GM18505 (cell line): Measurements from ENCODE around the gene TRIO.

Experiments
- ATAC-seq: cut with Tn5 transposase; IDR thresholded peaks from one replicate; pipeline ENCODE4 v1.9.1; 2021; ENCODE audit not compliant: unreplicated experiment
- POLR2A ChIP-seq: IDR thresholded peaks from 4 replicates; pipeline ENCODE4 v1.6.1; 2011; ENCODE audit warnings: borderline replicate concordance; ENCODE audit not compliant: insufficient read depth, insufficient read length; ENCODE audit errors: extremely low read depth

The TRIO gene

DNA sequence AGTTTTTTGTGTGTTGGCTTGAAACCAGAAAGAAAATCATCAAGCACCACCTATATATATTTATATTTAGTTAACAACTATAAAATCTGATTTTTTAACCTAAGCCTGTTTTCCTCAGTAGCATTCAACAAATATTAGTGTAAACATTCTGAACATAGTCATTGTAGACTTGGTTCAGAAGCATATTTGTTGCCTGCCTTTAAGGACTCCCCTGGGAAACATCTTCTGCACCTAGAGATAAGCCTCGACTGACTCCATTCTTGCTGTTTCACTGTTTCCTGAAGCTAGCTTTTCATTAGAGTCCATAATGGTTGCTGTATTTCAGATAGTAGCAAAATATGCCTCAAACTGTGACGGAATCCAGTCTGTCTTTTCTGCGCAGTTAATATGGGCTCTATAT is 123.5 kb downstream of the TRIO start:
- no peak for ATAC-seq
- no peak for TF ChIP-seq POLR2A

DNA sequence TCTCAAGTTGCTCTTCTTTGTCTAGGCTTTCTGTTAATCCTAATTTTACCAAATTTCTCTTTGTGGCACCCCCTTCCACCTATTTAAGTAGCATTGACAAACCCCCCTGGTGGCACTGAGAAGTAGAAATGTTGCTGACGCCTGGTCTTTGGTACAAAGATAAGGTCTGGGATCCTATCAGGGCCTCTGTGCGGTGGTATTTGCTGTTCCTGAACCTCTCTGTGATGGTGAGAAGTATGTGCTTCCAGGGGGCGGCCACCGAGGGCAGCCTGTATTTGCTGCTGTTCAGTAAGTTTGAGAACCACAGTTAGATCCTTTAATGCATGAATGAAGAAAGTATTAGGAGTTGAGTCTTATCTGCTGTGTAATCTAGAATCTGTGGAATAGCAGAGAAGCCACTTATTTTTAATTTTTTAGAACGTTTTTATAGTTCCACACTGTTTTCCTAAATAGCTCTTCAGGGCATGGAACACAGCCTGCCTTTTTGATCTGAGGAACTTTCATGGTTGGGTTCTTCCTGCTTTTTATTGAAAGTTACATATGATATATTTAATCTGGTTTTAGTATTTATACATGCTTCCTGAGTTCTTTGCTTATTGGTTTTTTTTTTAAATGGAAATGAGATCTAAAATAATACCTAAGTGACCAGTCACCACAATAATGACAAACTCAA is 124.2 kb downstream of the TRIO start:
- no peak for TF ChIP-seq POLR2A
- no peak for ATAC-seq

DNA sequence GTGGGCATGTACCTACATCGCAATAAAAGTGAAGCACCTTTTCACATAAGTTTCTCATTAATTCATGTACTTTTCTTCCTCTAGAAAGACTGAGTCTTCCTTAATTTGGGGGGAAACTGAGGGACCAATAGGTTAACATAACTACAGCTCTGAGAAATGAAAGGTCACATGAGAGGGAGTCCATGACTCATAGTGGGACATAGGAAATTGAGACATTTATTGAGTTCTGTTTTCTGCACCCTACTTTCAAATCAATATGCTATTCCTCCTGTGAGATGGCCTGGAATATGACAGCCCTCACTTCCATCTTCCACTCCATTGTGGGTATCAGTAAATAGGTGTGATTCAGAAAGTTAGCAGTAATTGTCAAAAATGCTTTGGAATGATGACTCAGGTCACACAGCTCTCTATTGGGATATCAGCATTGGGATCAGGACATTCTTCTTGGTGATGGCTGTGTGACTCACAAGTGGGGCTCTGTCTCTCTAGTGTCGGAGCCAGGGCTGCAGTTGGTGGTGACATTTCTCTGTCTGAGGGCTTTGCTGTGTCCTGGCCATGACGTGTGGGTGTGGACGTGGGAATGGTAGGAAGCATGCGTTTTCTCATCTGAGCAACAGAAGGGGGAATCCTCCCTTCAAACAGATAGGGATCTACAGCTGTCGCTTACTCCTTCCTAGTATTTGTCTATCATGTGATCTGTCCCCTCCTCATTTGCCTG is 125.0 kb downstream of the TRIO start:
- no peak for TF ChIP-seq POLR2A
- ATAC-seq = no peak

DNA sequence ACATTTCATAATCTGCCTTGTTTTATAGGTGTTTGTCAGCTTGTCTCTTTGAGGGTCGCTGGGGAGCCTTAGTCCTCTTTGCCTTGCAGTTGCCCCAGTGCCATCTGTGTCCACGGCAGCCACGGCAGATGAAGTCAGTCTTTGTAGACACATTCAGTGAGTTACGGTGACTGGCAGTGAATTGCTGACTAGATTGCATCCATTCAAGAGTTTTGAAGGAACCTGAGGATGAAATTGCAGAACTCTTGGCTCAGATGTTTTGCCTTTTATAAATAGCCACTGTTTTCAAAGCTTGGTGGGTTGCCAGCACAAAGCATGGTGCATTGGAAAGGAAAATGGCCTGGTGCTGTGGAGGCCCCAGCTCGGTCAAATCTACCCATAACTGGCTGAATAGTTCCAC is 125.6 kb downstream of the TRIO start:
- ATAC-seq = no peak

DNA sequence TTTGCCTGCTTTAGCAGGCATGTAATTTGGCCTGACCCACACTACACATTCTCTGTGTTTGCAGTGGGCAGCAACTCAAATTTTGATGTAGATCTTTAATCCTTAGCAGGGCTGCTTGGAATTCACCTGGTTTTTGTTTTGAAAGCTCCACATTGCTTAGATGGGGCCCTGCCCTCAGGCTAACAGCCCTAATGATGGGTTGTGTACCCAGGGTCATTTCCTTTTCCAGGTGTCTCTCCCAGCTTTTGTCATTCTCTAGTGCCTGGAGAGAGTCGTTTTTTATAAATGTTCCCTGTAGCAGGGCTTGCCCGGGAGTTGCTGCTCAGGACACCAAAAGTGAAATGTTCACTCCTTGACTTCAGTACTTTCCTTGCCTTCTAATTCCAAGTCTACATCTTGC is 126.3 kb downstream of the TRIO start:
- ATAC-seq = no peak
- no peak for TF ChIP-seq POLR2A

More for the DNA sequence above, 125.6 kb downstream of the TRIO start:
- no peak for TF ChIP-seq POLR2A

DNA sequence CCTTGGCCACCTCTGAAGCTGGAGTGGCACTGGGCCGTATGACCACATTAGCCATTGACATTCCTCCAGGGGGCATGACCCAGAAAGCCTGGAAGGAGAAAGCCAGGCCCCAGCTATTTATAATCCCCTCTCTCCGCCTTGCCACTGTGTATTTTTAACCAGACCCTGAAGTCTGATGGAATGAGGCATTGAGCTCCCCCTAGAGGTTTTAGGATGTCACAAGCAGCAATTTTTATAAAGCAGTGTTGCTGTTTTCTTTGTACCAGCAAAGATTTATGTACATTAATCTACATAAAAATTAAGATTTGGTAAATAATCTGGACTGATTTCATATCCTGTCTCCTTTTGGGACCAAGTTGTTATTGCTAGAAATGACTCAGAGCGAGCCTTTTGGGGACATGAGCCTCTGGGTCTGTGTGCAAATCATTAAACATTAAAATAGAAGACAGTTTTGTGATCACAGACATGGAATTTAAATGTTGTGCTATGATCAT is 127.1 kb downstream of the TRIO start:
- ATAC-seq = peak; percentile 55
- no peak for TF ChIP-seq POLR2A

DNA sequence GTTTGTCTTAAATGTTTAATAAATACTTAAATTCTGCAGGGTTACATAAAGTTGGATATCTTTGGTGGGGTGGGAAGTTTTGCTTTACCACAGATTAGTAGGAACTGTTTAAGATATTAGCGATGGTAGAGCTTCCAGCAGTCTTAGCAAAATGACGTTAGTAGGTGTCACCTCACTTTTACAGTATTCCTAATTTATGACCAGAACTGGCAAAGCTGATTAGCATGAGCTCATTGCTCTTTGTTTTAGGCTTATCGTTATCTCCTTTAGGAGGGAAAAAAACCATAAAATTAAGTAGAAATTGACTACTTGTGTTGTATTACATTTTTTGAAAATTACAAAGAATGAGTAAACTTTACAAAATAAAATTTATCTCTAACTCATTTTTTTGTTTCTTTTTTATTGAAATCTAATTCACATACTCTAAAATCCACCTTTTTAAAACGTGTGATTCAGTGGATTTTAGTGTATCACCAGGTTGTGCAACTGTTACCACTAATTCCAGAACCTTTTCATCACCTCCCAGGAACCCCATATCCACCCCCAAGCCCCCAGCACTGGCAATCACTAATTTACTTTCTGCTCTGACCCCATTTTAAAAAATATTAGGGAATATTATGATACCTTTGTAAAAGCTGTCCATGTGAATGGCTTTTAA is 129.5 kb downstream of the TRIO start:
- no peak for TF ChIP-seq POLR2A
- no peak for ATAC-seq

DNA sequence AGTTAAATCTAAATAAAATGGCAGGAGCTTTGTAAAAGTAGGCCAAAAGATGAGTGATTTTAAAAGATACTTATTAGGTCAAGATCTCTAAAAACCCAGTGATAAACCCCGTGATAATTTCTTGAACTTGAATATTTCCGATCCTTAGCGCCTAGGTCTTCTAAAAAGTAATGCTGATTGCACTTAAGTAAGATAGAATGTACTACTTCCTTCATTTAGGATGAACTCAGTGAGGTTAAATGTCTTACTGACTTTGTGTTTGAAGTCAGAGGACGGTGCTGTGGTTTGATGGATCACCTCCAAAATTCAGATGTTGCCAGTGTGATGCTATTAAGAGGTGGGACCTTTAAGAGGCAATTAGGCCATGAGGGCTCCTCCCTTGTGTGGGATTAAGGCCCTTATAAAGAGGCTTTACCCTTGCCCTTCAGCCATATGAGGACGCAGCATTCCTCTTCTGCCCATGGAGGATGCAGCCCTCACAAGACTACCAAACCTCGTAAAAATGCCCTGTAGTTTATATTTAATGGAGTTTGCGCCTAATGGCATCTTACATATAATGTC is 130.1 kb downstream of the TRIO start:
- no peak for ATAC-seq
- TF ChIP-seq POLR2A = no peak

DNA sequence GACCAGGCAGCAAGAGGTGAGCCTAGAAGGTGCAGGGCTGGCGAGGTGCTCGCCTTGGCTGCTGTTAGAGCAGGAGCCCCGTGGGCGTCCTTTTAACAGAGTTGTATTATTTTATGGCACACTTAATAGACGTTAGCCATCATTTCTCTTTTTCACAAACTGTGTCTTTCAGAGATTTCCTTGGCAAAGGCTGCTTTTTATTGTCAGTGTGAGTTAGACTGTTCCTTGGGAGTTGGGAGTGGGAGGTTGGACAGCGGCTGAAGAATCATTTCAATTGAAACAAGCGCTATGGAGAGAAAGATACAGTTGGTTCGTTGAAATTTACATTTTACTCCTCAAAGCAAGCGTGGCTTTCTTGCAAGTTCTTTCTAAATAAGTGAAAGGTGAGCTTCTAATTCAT is 133.2 kb downstream of the TRIO start:
- no peak for TF ChIP-seq POLR2A
- ATAC-seq = no peak

DNA sequence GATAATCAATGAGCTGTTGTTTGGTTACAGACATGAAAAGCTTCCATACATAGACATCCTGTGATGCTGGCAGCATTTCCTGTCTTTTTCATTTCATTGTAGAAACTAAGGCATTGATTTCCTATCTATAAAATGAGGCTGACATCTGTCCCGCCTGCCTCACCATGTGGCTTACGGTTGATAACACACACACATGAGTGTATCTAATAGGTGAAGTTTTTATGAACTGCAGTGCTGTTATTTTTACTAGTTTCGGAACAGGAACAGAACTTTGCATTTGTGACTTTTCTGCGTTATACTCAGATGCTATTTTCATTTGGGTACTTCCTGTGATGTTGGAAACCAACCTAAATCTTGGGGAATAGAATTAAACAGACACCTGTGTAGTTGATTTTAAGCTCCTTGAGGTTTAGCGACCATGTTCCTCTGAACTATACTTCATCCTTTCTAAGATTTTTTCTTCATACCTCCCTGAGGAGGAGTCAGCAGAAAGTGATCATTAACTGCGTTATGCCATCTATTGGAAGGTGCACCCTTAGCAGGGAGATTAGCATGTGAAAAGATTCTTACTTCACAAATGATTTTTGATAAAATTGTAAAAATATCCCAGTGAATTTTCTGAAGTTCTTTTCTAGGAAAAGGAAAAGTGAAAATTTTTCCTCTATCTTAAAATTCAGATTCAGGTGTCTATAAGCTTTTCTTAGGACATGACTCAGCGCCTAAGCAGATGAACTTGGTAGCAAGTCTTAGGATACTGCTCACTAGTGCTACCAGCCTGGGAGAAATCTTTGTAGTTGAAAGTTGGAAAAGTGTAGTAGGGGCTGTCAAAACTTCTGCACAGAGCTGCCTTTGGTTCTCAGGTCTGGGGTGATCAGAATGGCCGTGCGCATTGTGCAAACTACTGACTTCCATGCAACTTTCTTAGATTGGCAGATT is 134.5 kb downstream of the TRIO start:
- TF ChIP-seq POLR2A = no peak
- ATAC-seq = peak; percentile 52

DNA sequence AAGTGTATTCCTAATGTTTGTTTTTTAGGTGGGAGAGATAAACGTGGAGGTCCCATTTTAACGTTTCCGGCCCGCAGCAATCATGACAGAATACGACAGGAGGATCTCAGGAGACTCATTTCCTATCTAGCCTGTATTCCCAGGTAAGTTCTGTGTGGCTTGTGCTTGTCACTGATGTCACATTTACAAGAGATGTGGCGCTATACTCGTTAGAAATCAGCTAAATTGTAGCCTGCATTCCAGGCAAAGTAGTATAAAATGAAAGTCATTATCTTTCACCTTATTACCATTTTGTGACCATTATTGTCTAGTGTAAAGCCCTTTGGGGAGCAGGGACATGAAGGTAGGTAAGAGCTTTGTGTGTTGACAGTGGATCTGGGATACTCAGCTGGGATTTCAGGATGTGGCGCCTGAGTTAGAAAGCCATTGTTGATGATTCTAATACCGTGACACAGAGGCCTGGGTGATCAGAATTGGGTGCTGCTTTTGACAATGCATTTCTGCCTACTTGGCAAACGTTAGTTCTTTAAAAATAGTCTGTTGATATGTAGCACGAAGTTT is 137.2 kb downstream of the TRIO start:
- no peak for ATAC-seq
- no peak for TF ChIP-seq POLR2A

DNA sequence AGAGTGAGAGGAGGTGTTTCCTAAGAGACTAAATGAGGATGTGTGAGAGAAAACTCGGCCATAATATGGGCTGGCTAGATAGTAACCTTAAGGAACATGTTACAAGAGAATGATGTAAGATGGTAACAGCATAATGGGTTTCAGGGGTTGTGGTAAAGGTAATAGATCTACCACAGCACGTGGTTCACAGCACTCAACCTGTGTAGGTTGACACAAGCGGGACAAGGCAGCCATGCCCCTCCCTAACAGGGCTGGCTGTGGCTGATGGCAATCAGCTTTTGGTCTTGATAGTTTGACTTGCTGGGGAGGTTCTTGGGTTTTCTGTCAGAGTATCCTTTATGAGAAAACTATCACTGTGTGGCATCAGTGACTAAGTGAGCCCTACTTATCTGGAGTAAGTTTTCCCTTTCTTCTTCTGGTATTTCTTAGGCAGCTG is 138.6 kb downstream of the TRIO start:
- no peak for TF ChIP-seq POLR2A
- peak; percentile 53 for ATAC-seq
